Thoracic aorta (tissue), 2 donors: ENCODE data around the gene PRM3. TPM values are rescaled to one million over a fixed set of nuclear protein-coding genes. Genes with fewer than 3 reads are reported as not detected.

Experiments
- ATAC-seq: fragments of 150-250 bp; one replicate; pipeline ENCODE4 v1.8.0; 2017; ENCODE audit warnings: low read depth; ENCODE audit not compliant: insufficient number of reproducible peaks, low FRiP score
- DNase-seq: peaks from one replicate; pipeline ENCODE4 v3.0.0-alpha.2; 2020; ENCODE audit warnings: low spot score
- H3K27ac ChIP-seq, 2 donors: fragments of 200-600 bp; sonication (generic); 1 replicate in 1 of 2; 2 replicates in 1 of 2; pipeline ENCODE4 v1.5.1; 2016; ENCODE audit warnings: mild to moderate bottlenecking in 2 of 2, moderate library complexity in 2 of 2
- H3K27me3 ChIP-seq: fragments of 200-600 bp; sonication (generic); replicated peaks from 2 replicates; pipeline ENCODE4 v1.6.0; 2016; ENCODE audit warnings: mild to moderate bottlenecking; ENCODE audit not compliant: insufficient read depth
- H3K36me3 ChIP-seq: fragments of 200-600 bp; sonication (generic); one replicate; pipeline ENCODE4 v1.5.1; 2016
- H3K4me1 ChIP-seq, 2 donors: fragments of 200-600 bp; sonication (generic); 1 replicate in 1 of 2; 2 replicates in 1 of 2; pipeline versions ENCODE4 v1.5.1 to v1.6.0; 2016; ENCODE audit warnings: low read depth in 2 of 2, mild to moderate bottlenecking in 1 of 2; ENCODE audit not compliant: control insufficient read depth in 1 of 2
- H3K4me3 ChIP-seq: fragments of 200-600 bp; sonication (generic); 2 replicates; pipeline ENCODE4 v1.5.1; 2016; ENCODE audit warnings: mild to moderate bottlenecking
- H3K9me3 ChIP-seq: fragments of 200-600 bp; sonication (generic); 2 replicates; pipeline ENCODE4 v1.5.1; 2016
- total RNA-seq, 2 donors: library from RNA; depleted of rRNA; stranded (reverse); fragments of >200 nt; gene quantifications; one replicate each; pipeline versions ENCODE4 v1.1.0 to v1.2.3, GENCODE V29; 2016
- TF ChIP-seq, protein P1 (sequence below): fragments of 200-600 bp; sonication (generic); IDR thresholded peaks from one replicate; pipeline ENCODE4 v1.5.1; 2019; ENCODE audit warnings: antibody characterized with exemption

Gene PRM3
- total RNA-seq, 2 donors from 2014 or later, result not detected

DNA sequence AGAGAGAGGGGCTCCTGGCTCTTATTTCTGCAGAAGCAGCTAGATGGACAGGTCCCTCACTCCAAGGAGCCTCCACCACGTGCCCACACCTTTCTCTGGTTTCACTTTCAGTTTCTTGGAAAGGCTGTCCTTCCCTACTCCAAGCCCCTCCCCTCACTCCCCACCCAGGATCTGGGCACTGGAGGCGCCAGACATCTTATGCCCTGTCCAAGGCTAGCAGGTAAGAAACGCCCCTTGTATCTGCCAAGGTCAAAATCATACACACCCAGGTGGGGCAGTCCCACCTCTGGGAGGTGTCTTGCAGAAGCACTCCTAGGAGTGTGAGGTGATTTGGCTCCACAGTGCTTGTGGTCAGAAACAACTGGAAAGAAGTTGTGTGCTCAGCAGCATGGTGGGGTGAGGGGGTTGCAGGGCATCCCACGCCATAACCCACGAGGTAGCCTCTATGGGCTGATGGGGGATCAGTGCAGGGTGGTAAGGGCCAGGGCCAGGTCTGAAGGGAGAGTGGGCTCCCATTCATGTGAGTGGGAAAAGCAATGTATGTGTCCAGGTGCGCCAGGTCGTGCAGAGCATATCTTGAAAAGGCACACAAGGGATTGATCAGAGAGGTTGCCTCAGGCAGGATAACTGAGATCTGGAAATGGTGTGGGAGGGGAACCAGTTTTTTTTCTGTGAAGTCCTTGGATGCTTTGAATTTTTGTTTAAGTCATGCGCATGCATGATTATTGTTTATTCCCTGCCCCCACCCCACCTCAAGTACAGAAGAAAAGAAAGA is 39.5 kb upstream of the PRM3 start:
- no peaks in the 10 kb centered on the region for H3K9me3 ChIP-seq
- H3K4me3 ChIP-seq, result peak overlapping the region; percentile 27
- H3K27ac ChIP-seq, result no peak overlapping the region
- ATAC-seq, result no peak
- H3K4me1 ChIP-seq, result peaks cover 0 to 13% of the 10 kb centered on the region in 2 donors
- TF ChIP-seq, protein P1, sequence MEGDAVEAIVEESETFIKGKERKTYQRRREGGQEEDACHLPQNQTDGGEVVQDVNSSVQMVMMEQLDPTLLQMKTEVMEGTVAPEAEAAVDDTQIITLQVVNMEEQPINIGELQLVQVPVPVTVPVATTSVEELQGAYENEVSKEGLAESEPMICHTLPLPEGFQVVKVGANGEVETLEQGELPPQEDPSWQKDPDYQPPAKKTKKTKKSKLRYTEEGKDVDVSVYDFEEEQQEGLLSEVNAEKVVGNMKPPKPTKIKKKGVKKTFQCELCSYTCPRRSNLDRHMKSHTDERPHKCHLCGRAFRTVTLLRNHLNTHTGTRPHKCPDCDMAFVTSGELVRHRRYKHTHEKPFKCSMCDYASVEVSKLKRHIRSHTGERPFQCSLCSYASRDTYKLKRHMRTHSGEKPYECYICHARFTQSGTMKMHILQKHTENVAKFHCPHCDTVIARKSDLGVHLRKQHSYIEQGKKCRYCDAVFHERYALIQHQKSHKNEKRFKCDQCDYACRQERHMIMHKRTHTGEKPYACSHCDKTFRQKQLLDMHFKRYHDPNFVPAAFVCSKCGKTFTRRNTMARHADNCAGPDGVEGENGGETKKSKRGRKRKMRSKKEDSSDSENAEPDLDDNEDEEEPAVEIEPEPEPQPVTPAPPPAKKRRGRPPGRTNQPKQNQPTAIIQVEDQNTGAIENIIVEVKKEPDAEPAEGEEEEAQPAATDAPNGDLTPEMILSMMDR, result no peak
- DNase-seq, result no peak
- no peaks in the 10 kb centered on the region for H3K27me3 ChIP-seq
- no peaks in the 10 kb centered on the region for H3K36me3 ChIP-seq

DNA sequence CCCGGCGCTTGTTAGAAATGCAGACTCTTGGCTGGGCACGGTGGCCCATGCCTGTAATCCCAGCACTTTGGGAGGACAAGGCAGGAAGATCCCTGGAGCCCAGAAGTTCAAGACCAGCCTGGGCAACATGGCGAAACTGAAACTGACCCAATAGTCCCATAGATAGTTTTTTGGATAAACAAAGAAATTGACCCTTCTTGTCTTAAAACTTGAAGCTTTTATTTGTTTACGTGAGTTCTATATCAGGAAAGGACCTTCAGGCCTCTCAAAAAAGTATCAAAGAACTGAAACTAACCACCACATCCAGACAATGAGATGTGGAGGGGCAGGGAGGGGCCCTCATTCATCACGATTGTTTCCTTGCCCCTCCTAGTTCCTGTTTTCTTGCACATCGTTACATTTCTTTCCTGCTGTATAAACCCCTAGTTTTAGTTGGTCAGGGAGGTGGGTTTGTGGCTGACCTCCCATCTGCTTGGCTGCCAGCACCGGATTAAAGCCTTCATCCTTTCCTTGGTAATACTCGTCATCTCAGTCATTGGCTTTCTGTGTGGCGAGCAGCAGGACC is 37.6 kb upstream of the PRM3 start:
- peaks cover 0 to 13% of the 10 kb centered on the region in 2 donors for H3K4me1 ChIP-seq
- no peak overlapping the region for H3K27ac ChIP-seq
- no peaks in the 10 kb centered on the region for H3K9me3 ChIP-seq
- no peak overlapping the region for H3K4me3 ChIP-seq
- DNase-seq, result no peak
- H3K36me3 ChIP-seq, result no peaks in the 10 kb centered on the region
- TF ChIP-seq, protein P1, result no peak
- no peak for ATAC-seq
- no peaks in the 10 kb centered on the region for H3K27me3 ChIP-seq

DNA sequence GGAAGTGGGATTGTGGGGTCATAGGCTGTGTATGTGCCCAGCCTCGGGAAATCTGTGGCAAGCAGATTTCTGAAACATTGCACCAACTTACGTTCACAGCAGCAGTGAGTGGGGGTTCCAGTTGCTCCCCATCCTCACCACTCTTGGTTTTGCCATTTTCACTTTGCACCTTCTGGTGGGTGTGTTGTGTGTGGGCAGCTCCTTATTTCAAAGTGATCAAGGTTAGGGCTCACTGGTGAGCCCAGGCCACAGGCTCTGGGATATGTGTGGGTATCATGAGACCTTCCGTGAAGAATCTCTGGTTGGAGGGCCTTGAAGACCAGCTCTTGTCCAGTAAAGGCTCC is 37.2 kb upstream of the PRM3 start:
- peaks cover 0 to 13% of the 10 kb centered on the region in 2 donors for H3K4me1 ChIP-seq
- ATAC-seq (no peak), DNase-seq (no peak)
- H3K27me3 ChIP-seq, result no peaks in the 10 kb centered on the region
- TF ChIP-seq, protein P1, result no peak
- no peak overlapping the region for H3K27ac ChIP-seq
- H3K9me3 ChIP-seq, result no peaks in the 10 kb centered on the region
- no peaks in the 10 kb centered on the region for H3K36me3 ChIP-seq
- no peak overlapping the region for H3K4me3 ChIP-seq

DNA sequence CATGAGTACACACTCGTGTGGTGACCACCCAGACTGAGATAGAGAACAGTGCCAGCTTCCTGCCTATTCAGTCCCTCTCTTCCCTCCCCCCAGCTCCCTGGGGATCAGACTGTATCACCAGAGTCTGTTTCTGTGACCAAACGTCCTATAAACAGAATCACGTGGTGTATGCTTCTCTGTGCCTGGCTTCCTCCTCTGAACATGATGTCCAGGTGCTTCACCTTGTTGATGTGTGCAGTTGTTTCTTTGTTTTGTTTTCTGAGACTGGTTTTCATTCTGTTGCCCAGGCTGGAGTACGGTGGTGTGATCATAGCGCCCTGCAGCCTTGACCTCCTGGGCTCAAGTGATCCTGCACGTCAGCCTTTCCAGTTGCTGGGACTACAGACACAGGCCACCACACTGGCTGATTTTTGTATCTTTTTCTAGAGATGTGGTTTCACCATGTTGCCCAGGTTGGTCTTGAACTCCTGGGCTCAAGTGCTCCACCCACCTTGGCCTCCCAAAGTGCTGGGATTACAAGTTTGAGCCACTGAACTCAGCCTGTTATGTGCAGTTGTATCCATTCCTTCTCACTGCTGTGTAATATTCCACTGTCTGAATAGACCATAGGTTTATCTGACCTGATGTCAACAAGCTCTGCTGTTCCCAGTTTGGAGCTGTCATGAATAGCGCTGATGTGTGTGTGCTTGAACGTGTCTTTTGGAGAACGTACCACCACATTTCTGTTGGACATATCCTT is 36.6 kb upstream of the PRM3 start:
- H3K27ac ChIP-seq, result no peak overlapping the region
- DNase-seq (no peak), ATAC-seq (no peak)
- H3K4me1 ChIP-seq, result peaks cover 0 to 13% of the 10 kb centered on the region in 2 donors
- H3K27me3 ChIP-seq, result no peaks in the 10 kb centered on the region
- TF ChIP-seq, protein P1, result no peak
- H3K36me3 ChIP-seq, result no peaks in the 10 kb centered on the region
- H3K4me3 ChIP-seq, result no peak overlapping the region
- no peaks in the 10 kb centered on the region for H3K9me3 ChIP-seq

DNA sequence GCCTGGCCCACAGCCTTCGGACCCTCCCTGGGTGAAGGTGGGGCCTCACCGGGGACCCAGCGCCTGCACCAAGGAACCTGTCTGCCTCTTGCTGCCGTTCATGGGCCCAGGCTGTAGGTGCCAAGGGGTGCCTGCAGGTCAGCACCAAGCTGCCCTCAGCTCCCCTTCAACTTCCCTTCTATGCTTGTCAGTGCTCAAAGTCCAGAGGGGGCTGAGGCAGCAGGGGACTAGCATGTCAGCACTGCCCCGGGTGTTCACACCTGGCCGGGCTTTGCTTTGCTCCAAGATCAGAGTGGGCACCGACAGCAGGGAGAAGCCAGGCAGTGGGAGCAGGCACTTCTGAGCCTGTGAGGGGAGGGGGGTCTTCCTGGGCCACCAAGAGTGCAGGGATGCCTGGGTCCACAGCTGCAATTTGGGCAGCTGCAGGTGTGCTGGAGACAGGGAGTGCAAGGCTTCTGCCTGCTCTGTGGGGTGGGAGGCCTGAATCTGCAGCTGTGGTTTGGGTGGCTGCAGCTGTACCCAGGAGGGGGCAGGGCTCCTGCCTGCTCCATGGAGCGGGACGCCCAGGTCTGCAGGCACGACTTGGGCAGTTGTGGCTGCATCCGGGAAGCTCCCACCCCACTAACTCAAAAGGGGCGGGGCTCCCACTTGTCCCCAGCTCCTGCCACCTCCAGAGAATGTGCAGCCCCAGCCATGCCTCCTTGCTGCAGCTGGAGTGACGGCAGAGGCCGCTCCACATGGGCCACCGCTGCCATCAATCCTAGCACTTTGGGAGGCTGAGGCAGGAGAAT is 35.3 kb upstream of the PRM3 start:
- DNase-seq (no peak), ATAC-seq (no peak)
- no peak overlapping the region for H3K4me3 ChIP-seq
- TF ChIP-seq, protein P1, result no peak
- H3K36me3 ChIP-seq, result no peaks in the 10 kb centered on the region
- H3K27ac ChIP-seq, result no peak overlapping the region
- no peaks in the 10 kb centered on the region for H3K9me3 ChIP-seq
- H3K4me1 ChIP-seq, result peaks cover 0 to 13% of the 10 kb centered on the region in 2 donors
- no peaks in the 10 kb centered on the region for H3K27me3 ChIP-seq
